ENCODE results near the gene PRR36.

Gene PRR36

DNA sequence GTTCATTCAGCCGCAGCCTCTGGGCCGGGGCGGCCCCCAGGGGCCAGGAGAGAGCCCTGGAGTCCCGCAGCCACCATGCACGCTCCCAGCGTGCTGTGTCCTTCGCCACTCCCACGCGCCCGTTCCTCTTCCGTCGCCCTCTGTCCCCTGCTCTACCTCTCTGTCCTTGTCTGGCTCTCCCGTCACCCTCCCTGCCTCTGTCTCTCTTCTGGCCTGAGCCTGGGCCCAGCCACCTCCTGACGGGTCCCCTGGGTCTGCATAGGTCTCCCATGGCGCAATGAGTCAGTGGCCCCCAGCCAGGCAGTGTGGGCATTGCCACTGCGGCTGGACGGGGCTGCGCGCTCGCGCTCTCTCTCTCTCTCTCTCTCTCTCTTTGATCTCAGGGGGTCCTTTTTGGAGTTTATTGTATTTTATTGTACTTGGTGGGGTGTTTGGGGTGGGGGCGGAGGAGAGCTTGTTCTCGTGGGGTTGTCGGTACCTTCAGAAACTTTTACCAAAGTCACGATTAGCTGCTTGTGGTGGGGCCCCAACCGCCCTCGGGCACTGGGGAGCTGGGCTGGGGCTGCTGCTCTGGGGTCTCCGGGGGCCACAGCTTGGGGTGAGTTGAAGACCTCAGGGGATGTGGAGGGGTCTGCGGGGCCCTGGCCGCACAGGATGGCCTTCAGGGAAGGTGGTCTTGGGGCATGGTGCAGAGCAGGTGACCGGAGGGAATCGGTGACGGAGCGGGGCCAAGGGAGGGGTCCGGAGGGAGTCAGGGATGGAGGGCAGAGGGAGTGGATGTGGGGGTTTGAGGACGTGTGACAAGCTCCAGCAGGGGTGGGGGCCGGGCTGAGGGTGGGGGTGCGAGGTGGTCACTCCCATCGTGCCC lies 38.7 kb upstream of the PRR36 start:
- DNase-seq: no peak

DNA sequence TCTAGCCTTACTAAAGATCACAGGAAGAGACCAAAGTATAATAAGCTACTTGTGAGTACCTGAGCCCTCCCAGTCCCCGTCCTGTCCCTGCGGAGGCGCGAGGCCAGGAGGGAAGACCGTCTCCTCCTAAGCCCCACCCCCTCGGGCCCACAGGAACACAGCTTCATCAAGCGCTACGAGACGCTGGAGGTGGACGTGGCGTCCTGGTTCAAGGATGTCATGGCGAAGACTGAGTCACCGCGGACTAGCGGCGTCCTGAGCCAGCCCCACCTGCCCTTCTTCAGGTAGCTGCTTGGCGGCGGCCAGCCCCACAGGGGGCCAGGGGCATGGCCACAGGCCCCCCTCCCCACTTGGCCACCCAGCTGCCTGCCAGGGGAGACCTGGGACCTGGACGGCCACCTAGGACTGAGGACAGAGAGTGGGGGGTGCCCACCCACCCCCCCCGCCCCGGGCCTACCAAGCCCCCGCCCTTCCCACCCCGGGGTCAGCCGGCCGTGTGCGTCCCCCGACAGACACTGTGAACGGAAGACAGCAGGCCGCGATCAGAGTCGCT lies 38.0 kb upstream of the PRR36 start:
- DNase-seq: no peak

DNA sequence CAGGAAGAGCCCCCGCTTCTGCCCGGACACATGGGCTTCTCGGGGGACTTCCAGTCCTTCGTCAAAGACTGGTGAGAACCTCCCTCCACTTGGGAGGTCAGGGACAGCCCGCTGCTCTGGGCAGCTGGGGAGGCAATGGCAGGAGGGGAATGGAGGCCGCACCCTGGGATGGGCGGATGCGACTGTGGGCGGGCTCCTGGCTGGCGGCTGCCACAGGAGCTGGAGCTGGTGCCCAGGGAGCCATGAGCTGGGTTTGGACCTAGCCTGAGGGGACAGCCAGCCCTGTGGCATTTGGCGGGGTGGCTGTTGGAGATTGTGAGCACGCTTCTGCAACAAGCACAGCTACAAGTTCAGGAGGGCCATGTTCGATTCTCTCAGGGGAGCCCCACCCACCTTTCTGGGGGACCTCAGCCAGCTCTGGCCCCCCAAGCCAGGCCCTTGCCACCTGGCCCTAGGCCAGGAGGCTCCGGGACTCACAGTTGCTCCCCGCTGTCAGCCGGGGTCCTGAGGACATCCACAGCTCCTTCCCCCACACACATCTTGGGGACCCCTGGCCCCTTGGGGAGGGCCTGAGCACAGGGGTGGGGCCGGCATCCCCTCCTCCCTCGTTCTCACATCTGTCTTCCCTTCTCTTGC lies 37.4 kb upstream of the PRR36 start:
- DNase-seq: no peak

- DNase-seq: no peak
These were observed 36.4 kb upstream of the PRR36 start for GRCh38 chr19:7910321-7911161.

DNA sequence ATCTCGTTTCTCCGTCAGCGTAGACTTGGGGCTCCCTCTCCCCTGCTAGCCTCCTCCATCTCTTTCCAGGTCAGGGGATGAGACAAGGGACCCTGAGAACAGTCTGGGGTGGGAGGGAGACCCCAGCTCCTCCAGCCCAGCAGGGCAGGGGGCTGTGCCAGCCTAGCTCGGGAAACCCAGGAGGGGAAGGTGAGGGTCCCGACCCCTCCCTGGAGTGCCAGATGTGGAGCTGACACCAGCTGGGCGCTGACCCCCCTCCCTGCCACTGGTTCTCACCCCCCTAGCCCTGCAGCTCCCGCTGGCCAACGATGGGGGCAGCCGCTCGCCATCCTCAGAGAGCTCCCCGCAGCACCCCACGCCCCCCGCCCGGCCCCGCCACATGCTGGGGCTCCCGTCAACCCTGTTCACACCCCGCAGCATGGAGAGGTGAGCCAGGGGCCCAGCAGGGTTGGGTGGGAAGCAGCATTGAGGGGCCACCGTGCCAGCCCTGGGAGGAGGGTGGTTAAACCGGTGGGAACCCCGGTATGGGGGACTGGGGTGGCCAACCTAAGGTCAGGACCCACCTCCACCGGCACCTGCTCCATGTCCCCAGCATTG lies 35.4 kb upstream of the PRR36 start:
- no peak for DNase-seq

DNA sequence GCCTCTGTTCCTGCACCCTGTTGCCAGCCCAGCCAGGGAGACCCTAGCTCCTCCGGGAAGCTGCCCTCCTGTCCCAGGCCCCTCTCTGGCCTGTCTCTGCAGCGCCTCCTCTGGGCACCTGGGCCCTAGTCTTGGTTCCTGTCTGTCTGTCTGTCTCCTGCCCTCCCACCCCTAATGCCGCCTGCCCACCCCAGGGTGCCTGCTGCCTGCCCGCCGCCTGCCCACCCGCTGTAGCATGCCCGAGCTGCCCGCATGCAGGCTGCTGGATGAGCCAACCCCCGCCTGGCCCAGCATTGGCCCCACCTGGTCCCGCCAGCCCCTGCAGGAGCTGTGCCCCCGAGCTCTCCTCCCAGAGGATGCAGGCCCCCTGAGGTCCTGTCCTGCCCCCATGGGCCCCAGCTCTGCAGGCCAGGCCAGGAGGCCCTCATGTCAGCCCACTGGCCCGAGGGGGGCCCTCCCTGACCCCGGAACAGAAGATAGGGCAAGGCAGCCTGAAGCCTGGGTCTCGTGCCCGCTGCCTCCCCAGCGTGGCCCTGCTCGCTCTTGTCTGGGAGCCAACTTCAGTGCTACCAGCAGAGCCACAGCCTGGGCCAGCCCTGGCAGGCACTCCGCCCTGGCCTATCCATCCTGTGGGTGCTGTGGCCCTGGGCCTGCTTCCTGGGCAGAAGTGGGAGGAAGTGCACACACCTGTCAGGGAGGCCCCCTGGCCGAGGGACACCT lies 34.7 kb upstream of the PRR36 start:
- no peak for DNase-seq

DNA sequence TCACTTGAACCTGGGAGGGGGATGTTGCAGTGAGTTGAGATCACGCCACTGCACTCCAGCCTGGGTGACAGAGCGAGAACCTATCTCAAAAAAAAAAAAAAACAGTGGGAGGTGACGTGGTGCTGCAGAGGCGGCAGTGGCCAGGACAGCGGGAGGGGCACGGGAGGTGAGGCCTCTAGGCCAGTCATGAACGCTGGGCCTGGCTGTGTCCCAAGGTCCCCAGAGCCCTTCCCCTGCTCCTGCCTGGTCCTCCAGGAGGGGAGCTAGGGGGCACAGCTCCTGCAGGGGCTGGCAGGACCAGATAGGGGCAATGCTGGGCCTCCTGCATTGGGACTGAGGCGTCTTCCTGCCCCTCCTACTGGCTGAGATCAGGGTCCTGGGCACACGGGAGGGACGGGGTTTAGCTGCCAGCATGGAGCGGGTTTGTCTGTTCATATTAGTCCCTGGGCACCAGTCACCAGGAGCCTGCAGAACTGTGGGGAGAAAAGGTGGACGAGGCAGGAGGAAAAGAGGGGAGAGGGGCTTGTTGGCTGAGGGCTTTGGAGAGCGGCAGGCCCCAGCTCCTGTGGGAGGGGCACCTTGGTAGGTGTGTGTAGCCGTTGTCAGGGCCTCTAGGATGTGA lies 34.0 kb upstream of the PRR36 start:
- DNase-seq: no peak

DNA sequence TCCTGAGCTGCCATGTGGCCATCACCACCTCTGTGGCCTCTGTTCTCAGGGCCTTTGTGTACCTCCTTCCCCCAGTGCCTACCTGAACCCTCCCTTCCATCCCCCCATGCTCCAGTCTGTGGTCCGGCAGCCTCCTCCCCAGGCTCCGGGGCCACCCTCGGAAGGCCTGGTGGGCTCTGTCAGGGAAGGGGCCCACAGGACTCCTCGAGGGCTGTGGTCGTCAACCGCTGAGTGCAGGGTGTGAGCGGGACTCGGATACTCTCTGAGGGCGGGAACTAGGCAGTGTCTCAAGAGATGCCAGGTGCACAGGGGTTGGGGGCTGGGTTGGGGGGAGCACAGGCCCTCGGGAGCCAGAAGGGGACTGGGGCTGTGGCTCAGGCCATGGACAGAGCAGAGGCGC lies 33.4 kb upstream of the PRR36 start:
- no peak for DNase-seq

DNA sequence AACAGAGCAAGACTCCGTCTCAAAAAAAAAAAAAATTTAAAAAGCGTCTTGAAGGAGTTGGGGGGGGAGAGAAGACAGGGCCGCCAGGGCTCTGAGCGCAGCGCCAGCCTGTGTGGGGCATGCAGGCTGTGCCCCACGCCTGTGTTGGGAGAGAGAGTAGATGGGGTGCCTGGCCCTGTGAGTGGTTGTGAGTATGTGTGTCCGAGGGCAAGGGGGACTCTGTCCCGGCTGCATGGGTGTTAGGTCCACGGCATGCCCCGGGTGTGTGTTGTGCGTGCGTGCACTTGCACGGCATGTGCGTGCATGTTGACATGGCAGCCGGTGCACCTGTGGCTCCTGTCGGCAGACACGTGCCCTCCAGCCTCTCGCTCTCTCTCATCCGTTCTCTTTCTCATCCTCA lies 32.9 kb upstream of the PRR36 start:
- no peak for DNase-seq

- DNase-seq: no peak
These were observed 31.7 kb upstream of the PRR36 start for GRCh38 chr19:7905859-7906258.

GRCh38 chr19:7905268-7905667 lies 31.1 kb upstream of the PRR36 start:
- no peak for DNase-seq

- no peak for DNase-seq
These were observed 30.2 kb upstream of the PRR36 start for GRCh38 chr19:7904074-7905020.

DNA sequence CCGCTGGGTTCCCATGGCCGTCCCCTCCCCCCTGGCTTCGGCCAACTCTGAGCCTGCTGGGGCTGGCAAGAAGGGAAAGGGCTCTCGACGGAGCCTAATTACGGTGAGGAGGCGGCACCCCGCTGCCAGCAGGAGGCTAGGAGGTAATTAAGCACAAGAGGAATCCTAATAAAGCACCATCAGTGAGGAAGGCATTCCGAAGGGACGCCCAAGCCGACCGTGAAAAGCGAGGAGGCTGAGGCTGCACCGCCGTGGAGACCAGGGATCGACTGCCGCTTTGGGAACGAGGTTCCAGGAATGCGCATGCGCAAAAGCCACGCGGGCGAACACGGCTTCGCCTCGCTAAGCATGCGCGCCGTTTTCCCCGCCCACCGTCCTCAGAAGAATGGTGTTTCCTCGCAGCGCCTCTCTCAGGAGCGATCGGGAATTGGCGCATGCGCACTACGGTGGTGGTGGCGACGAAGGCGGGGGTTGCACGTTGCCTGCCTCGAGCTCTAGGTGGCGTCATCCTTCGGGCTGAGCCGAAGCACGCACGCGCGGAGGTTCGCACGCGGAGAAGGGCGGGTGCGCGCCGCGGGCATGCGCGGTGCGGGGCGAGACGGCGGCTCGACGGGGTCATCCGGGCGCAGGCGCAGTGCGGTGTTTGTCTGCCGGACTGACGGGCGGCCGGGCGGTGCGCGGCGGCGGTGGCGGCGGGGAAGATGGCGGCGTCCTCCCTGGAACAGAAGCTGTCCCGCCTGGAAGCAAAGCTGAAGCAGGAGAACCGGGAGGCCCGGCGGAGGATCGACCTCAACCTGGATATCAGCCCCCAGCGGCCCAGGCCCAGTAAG lies 29.3 kb upstream of the PRR36 start, which contains the start of gene MAP2K7:
MAP2K7 (plus strand) TSS at position 634 of the 830 bp plus-strand sequence; CDS start at position 702, 68 bp downstream.
- peak; percentile 100 for DNase-seq

GRCh38 chr19:7902796-7903243 lies 28.6 kb upstream of the PRR36 start:
- DNase-seq: no peak

GRCh38 chr19:7901337-7901736 lies 27.1 kb upstream of the PRR36 start:
- no peak for DNase-seq

- DNase-seq: no peak
These were observed 26.7 kb upstream of the PRR36 start for GRCh38 chr19:7900931-7901330.

GRCh38 chr19:7900401-7900870 lies 26.2 kb upstream of the PRR36 start:
- DNase-seq: no peak

DNA sequence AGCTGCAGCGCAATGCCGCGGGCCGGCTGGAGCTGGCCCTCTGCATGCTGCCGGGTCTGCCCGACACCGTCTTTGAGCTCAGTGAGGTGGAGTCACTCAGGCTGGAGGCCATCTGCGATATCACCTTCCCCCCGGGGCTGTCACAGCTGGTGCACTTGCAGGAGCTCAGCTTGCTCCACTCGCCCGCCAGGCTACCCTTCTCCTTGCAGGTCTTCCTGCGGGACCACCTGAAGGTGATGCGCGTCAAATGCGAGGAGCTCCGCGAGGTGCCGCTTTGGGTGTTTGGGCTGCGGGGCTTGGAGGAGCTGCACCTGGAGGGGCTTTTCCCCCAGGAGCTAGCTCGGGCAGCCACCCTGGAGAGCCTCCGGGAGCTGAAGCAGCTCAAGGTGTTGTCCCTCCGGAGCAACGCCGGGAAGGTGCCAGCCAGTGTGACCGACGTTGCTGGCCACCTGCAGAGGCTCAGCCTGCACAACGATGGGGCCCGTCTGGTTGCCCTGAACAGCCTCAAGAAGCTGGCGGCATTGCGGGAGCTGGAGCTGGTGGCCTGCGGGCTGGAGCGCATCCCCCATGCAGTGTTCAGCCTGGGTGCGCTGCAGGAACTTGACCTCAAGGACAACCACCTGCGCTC lies 25.7 kb upstream of the PRR36 start:
- no peak for DNase-seq

DNA sequence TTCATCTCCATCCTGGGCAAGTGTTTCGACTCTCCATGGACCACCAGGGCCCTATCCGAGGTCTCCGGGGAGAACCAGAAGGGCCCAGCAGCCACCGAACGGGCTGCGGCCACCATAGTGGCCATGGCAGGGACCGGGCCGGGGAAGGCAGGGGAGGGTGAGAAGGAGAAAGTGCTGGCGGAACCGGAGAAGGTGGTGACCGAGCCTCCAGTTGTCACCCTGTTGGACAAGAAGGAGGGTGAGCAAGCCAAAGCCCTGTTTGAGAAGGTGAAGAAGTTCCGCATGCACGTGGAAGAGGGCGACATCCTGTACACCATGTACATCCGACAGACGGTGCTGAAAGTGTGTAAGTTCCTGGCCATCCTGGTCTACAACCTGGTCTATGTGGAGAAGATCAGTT lies 24.8 kb upstream of the PRR36 start:
- DNase-seq: no peak

Data from stimulated activated CD4-positive, alpha-beta T cell treated with anti-CD3 and anti-CD28 coated beads, Interleukin-2, amount 100 ng/mL, for 48 hours (primary cell).